HL-60/S4 treated with retinoic acid at 250 ng/mL for 4 days and 3 days (cell line): Measurements from ENCODE around the gene NIPBL.
"Not testable (repeated sequence)": the region's sequence is repeated elsewhere in the genome, so short reads cannot be mapped to it uniquely, and the experiment has no call there.

ENCODE experiments used
- in situ Hi-C: fragments of 300-500 bp; cut with MboI; formaldehyde crosslinking; loops from 2 replicates; pipeline ENCODE4 v1.7.0; 2022; ENCODE audit warnings: low sequenced_read_pairs

NIPBL gene

GRCh38 chr5:36877667-36878391, 1.3 kb downstream of the NIPBL start:
- in situ Hi-C loops = no loop called here

- in situ Hi-C loops = no loop called here
Observed at GRCh38 chr5:36878392-36879082, 2.0 kb downstream of the NIPBL start.

GRCh38 chr5:36879274-36880033, 2.9 kb downstream of the NIPBL start:
- in situ Hi-C loops = no loop called here

GRCh38 chr5:36880761-36881160, 4.2 kb downstream of the NIPBL start:
- in situ Hi-C loops = no loop called here

- in situ Hi-C loops = no loop called here
Observed at GRCh38 chr5:36881304-36881703, 4.7 kb downstream of the NIPBL start.

GRCh38 chr5:36881807-36882206, 5.2 kb downstream of the NIPBL start:
- in situ Hi-C loops = no loop called here

GRCh38 chr5:36882250-36882649, 5.7 kb downstream of the NIPBL start:
- in situ Hi-C loops = no loop called here

GRCh38 chr5:36883894-36884462, 7.4 kb downstream of the NIPBL start:
- in situ Hi-C loops = no loop called here

- in situ Hi-C loops = no loop called here
Observed at GRCh38 chr5:36885149-36885548, 8.6 kb downstream of the NIPBL start.

GRCh38 chr5:36885566-36886485, 9.3 kb downstream of the NIPBL start:
- in situ Hi-C loops = no loop called here

- in situ Hi-C loops = no loop called here
Observed at GRCh38 chr5:36886791-36887190, 10.2 kb downstream of the NIPBL start.

GRCh38 chr5:36887532-36887931, 11.0 kb downstream of the NIPBL start:
- in situ Hi-C loops = no loop called here

GRCh38 chr5:36888303-36888702, 11.7 kb downstream of the NIPBL start:
- in situ Hi-C loops = no loop called here

- in situ Hi-C loops = no loop called here
Observed at GRCh38 chr5:36889264-36889663, 12.7 kb downstream of the NIPBL start.

GRCh38 chr5:36891266-36891665, 14.7 kb downstream of the NIPBL start:
- in situ Hi-C loops = no loop called here

GRCh38 chr5:36892085-36892830, 15.7 kb downstream of the NIPBL start:
- in situ Hi-C loops = not testable (repeated sequence)

- in situ Hi-C loops = no loop called here
Observed at GRCh38 chr5:36894954-36895353, 18.4 kb downstream of the NIPBL start.

- in situ Hi-C loops = no loop called here
Observed at GRCh38 chr5:36896476-36896875, 19.9 kb downstream of the NIPBL start.

- in situ Hi-C loops = no loop called here
Observed at GRCh38 chr5:36897616-36898015, 21.0 kb downstream of the NIPBL start.

GRCh38 chr5:36899860-36900259, 23.3 kb downstream of the NIPBL start:
- in situ Hi-C loops = no loop called here
